Measurements from ENCODE around the gene TMEM130.
A peak's percentile ranks its signal among the peaks of the same experiment; 100 is the strongest.
"Not testable (repeated sequence)": the region's sequence is repeated elsewhere in the genome, so short reads cannot be mapped to it uniquely, and the experiment has no call there.

TMEM130 gene

DNA sequence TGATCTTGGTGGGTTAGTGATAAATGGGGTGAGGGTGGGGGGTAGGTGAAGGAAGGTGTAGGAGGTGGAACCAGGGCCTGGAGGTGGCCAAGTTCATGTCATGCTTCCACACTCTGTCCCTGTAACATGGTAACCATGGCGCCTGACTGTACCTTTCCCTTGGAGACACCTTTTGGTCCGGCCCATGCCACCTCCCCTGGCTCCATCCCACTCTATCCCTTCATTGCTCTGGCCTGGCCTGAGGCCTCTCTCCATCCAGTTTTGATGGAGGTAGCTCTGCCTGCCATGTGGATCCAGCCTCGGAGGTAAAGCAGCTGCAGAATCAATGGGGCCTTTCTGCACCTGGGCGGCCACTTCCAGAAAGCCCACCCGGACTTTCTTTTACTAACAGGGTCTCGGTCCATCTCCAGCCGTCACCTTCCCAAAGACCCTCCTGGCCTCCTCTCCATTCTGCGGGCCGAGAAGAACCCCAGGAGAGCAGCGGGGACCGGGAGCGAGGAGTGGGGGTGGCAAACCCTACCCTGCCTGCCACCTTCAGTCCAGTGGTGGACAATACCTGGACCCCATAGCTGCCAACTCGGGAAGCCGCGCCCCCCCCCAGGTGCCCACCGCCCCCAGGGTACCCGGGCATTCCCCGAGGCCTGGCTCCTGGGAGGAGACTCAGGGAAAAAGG lies 8.0 kb upstream of the TMEM130 start:
- DNase-seq (ENCODE audit: low spot score): no peak

DNA sequence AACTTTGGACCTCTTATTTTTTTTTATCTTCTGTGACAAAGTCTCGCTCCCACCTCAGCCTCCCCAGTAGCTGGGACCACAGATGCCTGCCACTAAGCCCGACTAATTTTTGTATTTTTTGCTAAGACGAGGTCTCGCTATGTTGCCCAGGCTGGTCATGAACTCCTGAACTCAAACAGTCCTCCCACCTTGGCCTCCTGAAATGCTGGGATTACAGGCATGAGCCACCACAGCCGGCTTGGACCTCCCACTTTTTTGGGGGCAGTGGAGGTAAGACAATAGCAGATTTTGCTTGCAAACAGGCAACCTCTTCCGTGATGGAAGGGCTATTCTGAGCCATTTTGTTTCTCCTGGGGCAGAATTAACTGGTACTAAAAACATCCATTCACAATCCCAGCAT lies 7.3 kb upstream of the TMEM130 start:
- no peak for DNase-seq (ENCODE audit: low spot score)

DNA sequence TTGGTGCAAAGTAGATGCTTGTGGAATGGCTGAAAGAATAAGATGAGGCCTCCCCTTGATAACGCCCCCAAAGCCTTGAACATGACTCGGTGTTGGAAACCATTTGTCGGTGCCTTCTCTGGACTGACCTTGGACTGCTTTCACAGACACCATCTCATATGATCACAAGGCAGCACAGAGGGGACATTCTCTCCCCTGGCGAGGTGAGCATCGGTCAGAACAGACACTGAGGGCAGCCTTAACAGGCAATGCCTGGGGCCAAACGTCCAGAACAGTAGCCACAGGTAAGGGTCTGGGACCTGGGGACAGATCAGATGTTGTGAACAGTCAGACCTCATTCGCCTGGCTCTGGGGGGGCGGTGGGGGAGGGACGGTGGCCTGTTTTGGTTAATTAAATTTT lies 5.7 kb upstream of the TMEM130 start:
- DNase-seq (ENCODE audit: low spot score): no peak

DNA sequence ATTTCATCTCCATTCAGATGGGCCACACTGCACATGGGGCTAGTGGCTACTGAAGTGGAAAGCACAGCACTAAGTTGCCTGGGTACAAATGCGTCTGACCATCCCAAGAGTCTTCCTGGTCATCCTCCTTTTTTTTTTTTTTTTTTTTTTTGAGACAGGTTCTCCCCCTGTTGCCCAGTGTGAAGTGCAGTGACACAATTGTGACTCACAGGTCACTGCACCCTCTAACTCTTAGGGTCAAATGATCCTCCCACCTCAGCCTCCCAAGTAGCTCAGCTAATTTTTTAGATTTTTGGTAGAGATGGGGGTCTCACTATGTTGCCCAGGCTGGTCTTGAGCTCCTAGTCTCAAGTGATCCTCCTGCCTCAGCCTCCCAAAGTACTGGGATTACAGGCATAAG lies 5.1 kb upstream of the TMEM130 start:
- no peak for DNase-seq (ENCODE audit: low spot score)

DNA sequence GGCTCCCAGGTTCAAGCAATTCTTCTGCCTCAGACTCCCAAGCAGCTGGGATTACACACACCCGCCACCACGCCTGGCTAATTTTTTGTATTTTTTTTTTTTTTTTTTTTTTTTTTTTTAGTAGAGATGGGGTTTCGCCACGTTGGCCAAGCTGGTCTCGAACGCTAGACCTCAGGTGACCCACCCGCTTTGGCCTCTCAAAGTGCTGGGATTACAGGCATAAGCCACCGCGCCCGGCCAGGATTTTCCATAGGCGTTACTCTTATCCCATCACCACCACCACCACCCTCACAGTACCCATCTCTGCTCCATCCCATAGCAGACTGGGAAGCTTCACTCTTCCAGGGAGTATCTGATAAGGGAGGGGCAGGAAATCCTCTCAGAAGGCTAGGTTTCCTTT lies 3.8 kb upstream of the TMEM130 start:
- not testable (repeated sequence) for DNase-seq (ENCODE audit: low spot score)

DNA sequence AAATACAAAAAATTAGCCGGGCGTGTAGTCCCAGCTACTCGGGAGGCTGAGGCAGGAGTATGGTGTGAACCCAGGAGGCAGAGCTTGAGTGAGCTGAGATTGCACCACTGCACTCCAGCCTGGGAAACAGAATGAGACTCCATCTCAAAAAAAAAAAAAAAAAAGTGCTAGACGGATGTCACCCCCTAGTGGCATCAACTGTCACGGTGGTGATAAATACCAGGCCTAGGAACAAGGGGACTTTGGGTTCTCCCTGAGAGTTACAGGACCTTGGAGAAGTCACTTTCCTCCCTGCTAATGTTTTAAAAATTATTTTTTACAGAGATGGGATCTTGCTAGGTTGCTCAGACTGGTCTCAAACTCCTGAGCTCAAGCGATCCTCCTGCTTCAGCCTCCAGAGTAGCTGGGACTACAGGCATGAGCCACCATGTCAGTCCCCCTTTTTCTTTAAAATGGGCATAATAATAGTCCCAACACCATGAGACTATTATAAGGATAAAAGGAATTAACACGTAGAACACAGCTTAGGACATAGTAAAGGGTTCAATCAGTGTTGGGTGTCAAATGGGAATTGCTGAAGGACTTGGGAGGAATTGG lies 2.6 kb upstream of the TMEM130 start:
- peak; percentile 52 for DNase-seq (ENCODE audit: low spot score)

DNA sequence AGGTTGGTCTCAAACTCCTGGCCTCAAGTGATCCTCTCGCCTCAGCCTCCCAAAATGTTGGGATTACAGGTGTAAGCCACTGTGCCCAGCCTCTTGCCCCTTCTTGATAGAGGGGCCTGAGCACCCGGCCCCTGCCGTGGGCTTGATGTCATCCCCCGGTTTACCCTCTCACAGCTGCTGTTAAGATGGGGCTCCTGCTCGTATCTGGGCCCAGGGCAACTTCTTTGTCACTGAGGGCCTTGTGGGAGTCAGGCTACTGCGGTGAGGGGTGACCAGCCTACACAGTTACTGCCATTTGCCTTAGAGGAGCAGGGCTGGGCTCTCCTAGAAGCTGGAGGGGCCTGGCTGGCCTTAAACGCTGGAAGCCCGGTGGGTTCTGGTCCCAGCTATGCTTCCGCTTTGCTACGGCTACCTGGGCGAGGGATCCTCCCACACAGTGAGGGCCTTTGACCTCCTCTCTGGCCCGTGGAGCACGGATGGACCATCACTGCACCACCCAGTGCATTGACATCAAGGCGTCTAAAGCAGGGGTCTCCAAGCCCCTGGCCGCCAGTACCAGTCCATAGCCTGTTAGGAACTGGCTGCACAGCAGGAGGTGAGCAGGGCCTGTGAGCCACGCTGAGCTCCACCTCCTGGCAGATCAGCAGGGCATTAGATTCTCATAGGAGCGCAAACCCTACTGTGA lies 1.1 kb upstream of the TMEM130 start:
- DNase-seq (ENCODE audit: low spot score): no peak

DNA sequence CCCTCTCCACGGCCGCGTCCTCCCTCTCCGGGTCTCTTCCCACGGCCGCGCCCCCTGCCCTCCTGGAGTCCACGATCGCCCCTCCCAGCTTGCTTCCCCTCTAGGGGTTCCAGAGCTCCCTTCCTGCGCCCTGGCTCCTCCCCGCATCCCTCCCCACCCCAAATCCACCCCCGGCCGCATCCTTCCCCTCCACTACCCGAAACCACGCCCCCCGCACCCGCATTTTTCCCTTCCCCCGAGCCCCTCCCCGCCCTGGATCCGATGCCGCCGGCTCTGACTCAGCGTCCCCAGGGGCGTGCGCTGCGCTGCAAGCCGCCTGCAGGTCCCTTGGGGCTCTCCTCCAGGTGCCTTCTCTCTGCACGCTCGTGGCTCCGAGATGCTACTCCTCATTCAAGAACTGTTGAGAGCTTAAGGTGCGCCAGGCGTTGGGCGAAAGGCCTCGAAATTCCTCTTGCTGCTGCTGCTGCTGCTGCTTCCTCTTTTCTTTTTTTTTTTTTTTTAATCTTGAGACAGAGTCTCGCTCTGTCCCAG lies 372 bp upstream of the TMEM130 start:
- peak; percentile 90 for DNase-seq (ENCODE audit: low spot score)

DNA sequence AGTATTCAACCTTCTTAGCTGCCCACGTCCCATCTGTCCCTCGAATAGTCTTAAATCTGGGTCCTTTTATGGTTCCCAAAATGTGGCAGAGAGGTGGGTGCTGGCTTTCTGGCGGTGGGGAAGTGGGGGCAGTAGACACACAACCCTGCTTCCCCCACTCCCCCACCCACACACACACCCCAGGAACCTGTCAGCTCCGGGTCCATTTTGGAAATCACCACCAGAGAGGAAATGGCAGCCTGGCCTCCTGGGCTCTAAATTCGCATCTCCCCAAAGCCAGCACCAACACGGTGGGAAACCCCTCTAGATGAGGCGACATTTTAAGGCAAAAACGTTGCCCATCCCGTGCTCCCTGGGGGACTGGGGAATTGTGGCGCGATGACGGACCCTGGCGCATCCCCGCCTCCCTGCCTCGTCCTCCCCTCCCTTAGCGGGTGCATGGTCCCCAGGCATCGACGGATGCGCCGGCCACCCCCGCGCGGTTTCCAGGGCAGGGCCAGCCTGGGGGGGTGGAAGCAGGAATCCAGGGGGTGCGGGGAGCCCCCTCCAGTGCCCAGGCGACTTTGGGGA lies 702 bp downstream of the TMEM130 start:
- no peak for DNase-seq (ENCODE audit: low spot score)

DNA sequence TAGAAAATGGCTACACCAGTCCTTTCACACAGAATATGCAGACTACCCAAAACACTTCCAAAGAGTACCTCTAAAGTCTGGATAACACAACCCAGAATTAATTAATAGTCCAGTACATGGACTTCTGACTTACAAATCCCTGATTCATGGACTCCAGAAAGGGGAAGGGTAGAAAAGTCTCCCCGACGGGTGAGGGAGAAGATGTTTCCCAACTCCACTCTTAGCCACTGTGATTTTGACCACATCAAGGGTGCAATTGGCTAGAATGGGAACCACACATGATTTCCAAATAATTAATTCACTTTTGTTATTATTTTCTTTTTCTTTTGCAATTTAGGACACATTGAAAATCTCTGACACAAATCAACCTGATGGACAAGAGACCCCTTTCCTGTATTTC lies 1.4 kb downstream of the TMEM130 start:
- DNase-seq (ENCODE audit: low spot score): no peak

DNA sequence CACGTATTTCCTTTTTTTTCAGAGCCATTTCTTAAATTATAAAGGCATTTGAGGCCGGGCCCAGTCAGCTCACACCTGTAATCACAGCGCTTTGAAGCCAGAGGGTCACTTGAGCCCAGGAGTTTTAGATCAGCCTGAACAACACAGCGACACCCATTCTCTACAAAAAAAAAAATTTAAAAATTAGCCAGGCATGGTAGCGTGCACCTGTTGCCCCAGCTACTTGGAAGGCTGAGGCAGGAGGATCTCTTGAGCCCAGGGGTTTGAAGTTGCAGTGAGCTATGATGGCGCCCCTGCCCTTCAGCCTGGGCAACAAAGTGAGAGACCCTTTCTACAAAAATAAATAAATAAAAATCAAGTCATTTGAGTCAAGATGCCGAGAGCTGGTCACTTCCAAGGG lies 3.0 kb downstream of the TMEM130 start:
- no peak for DNase-seq (ENCODE audit: low spot score)

DNA sequence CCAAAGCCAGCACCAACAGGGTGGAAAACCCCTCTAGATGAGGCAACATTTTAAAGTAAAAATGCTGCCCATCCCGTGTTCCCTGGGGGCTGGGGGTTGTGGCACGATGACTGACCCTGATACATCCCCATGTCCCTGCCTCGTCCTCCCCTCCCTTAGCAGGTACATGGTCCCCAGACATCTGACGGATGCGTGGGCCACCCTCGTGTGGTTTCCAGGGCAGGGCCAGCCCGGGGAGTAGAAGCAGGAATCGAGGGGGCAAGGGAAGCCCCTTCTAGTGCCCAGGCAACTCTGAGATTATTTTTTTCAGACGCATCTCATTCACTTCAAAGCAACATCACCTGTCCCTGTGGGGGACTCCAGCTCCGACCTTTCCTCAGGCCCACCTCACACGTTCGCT lies 3.5 kb downstream of the TMEM130 start:
- no peak for DNase-seq (ENCODE audit: low spot score)

DNA sequence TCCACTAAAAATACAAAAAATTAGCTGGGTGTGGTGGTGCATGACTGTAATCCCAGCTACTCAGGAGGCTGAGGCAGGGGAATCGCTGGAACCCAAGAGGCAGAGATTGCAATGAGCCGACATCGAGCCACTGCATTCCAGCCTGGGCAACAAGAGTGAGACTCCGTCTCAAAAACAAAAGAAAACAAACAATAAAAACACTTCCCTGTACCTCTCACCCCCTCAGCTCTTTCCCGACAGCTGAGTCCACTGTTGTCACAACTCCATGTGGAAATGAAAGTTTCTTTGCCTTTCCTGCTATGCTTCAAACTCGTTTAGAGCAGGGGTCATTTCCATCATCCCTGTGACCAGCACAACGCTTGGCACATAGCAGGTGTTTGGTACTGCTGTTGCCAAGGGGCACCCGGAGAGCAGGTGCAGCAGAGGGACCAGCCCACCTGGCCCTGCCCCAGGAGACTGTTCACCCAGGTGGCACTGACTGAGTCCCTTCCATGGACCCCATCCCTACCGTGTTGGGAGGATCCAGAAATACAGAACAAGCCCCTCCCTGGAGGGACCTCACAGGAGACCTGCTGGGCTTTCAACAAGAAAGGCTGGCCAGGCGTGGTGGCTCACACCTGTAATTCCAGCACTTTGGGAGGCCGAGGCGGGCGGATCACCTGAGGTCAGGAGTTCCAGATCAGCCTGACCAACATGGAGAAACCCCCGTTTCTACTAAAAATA lies 4.9 kb downstream of the TMEM130 start:
- no peak for DNase-seq (ENCODE audit: low spot score)

DNA sequence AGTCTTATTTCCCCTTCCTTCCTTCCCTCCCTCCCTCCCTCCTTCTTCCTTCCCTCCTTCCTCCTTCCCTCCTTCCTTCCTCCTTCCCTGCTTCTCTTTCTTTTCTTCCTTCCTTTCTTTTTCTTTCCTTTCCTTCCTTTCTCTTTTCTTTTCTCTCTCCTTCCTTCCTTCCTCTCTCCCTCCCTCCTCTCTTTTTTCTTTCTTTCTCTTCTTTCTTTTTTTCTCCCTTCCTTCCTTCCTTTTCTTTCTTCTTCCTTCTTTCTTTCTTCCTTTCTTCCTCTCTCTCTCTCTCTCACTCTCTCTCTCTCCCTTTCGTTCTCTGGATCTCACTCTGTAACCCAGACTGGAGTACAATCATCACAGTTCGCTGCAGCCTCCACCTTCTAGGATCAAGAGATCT lies 6.2 kb downstream of the TMEM130 start:
- no peak for DNase-seq (ENCODE audit: low spot score)

DNA sequence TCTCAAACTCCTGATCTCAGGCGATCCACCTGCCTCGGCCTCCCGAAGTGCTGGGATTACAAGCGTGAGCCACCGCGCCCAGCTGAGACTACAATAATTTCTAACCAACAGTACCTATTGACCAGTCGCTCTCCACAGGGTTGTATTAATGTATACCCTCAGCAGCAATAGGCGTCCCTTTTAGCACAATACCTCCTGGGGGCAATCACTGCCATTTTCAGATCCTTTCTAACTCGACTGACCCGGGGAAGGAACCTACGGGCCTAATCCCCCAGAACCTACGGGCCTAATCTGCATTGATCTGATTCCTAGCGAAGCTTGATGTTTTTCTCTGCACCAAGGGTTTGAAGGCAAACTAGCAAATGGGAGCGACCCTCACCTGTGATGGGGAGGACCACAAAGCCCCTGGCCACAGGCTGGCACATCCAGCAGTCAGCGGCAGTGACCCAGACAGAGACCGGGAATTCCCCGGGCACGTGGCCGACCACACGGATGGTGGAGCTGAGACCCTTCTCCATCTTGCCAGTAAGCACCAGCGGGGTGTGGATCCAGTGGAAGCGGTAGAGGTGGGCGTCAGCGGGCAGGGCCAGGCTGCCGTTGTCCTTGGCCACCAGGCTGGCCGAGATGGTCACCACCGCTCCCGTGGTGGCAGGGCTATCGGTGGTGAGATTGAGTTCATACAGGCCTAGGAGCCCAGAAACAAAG lies 6.9 kb downstream of the TMEM130 start:
- no peak for DNase-seq (ENCODE audit: low spot score)

DNA sequence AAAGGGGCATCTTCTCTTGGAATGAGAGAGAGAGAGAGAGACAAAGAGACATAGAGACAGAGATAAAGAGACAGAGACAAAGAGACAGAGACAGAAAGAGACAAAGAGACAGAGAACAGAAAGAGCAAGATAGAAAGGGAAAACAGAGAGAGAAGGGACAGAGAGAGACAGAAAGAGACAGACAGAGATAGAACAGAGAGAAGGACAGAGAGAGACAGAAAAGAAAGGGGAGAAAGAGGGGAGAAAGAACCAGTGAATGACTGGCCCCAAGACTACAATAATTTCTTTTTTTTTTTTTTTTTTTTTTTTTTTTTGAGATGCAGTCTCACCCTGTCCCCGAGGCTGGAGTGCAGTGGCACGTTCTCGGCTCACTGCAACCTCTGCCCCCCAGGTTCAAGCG lies 7.6 kb downstream of the TMEM130 start:
- no peak for DNase-seq (ENCODE audit: low spot score)

DNA sequence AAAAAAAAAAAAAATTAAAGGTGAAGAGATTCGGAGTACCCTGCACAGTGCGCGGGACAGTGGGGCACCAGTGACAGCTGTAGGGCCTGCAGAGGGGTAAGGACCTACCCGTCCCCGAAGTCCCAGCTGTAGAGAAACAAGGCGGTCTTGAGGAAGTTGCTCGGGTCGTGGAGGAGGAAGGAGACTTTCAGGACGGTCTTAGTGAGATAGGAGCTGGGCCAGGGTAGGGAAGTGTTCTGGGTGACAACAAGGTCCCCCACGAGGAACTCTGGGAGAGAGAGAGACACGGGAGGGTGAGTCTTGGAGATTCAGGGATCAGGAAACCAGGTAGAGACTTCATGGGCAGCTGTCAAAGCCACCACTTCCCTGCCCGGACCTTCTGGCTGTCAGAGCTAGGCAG lies 9.7 kb downstream of the TMEM130 start:
- no peak for DNase-seq (ENCODE audit: low spot score)

DNA sequence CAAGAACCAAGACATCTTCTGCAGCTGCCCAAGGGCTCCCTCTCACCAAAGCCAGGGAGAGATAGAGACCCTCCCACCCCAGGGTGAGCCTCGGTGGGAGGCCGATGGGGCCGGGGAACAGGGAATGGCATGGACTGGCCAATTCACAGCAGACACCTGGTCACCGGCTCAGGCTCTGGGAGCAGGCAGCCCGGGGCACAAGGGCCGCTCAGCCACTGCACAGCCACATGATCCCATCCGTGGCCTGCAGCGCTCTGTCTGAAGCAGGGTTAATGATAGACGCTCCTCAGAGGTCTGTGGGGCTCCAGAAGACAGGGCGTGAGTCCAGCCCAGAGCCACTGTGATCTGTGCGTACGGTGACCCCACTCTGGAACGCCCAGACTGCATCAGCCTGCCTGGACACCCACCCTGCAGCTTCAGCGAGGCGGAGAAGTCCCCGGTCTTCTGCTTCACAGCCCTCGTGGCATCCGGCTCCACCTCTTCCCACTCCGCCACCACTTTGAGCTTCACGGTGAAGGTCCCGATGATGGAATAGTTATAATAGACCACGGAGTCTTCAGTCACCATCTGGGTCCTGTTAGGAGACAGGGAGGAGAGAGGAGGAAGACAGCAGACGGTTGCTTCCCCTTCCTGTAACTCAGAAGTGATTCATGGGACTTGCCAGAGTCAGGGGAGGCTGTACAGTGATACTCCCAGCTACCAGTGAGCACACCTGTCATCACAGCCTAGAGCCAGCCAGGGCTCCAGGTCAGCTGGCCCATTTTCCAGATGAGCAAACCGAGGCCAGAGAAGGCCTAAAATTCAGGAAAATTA lies 14.0 kb downstream of the TMEM130 start:
- DNase-seq (ENCODE audit: low spot score): no peak

DNA sequence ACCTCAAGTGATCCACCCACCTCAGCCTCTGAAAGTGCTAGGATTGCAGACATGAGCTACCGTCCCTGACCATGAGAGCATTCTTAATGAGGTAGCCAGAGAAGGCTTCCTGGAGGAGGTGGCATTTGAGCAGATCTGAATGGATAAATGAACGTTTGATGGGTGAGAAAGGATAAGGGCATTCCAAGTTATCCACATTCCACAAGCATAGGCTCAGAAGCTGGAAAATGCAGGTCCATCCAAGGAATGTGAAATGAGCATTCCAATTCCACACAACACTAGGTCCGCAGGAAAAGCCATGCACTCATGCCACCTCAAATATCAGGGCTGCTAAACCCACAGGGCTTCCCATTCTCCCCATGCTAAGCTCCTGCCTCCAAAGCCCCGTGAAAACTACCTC lies 17.0 kb downstream of the TMEM130 start:
- no peak for DNase-seq (ENCODE audit: low spot score)

DNA sequence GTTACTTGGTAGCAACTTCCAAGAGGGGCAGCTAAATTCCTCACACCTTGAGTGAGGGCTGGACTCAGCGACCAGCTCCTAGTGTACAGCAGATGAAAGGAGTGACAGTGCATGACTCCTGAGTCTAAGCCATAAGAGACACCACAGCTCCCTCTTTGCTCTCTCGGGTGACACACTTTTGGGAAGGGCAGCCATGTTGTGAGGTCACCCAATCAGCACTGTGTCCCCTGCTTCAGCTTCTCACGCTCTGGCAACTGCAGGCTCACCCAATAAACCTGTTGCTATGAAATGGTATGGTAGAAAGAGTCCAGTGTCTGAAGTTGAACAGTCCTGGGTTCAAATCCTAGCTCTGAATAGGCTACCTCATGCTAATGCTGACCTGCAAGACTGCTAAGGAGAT lies 20.9 kb downstream of the TMEM130 start:
- DNase-seq (ENCODE audit: low spot score): no peak

DNA sequence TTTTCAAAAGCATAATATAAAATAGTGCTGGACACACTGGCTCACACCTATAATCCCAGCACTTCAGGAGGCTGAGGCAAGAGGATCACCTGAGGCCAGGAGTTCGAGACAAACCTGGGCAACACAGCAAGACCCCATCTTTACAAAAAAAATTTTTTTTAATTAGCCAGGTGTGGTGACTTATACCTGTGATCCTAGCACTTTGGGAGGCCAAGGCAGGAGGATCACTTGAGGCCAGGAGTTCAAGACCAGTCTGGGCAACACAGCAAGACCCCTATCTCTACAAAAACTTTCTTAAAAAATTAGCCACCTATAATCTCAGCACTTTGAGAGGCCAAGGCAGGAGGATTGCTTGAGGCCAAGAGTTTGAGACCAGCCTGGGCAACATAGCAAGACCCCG lies 27.3 kb downstream of the TMEM130 start:
- not testable (repeated sequence) for DNase-seq (ENCODE audit: low spot score)

Data from germinal center (tissue), 1 donor.